ENCODE measurements around the gene RAD18.

RAD18 gene

GRCh38 chr3:8964436-8965370 lies 1.4 kb upstream of the RAD18 start:
- peak; percentile 80 for DNase-seq

- no peak for DNase-seq
Observed at GRCh38 chr3:8962226-8962861, 928 bp downstream of the RAD18 start.

GRCh38 chr3:8959668-8960067 lies 3.6 kb downstream of the RAD18 start:
- no peak for DNase-seq

GRCh38 chr3:8954938-8955763 lies 8.1 kb downstream of the RAD18 start:
- peak; percentile 89 for DNase-seq

- no peak for DNase-seq
Observed at GRCh38 chr3:8953313-8953712, 10.0 kb downstream of the RAD18 start.

GRCh38 chr3:8952130-8952529 lies 11.1 kb downstream of the RAD18 start:
- DNase-seq: no peak

GRCh38 chr3:8945890-8946600 lies 17.2 kb downstream of the RAD18 start:
- DNase-seq: no peak

GRCh38 chr3:8942746-8943488 lies 20.4 kb downstream of the RAD18 start:
- no peak for DNase-seq

- no peak for DNase-seq
Observed at GRCh38 chr3:8942115-8942514, 21.2 kb downstream of the RAD18 start.

GRCh38 chr3:8938021-8938420 lies 25.3 kb downstream of the RAD18 start:
- peak; percentile 58 for DNase-seq

- DNase-seq: peak; percentile 87
Observed at GRCh38 chr3:8937064-8938020, 25.9 kb downstream of the RAD18 start.

- no peak for DNase-seq
Observed at GRCh38 chr3:8932507-8932906, 30.8 kb downstream of the RAD18 start.

- no peak for DNase-seq
Observed at GRCh38 chr3:8931342-8931741, 31.9 kb downstream of the RAD18 start.

- no peak for DNase-seq
Observed at GRCh38 chr3:8929860-8930259, 33.4 kb downstream of the RAD18 start.

- DNase-seq: no peak
Observed at GRCh38 chr3:8914491-8914890, 48.8 kb downstream of the RAD18 start.

GRCh38 chr3:8911781-8912180 lies 51.5 kb downstream of the RAD18 start:
- no peak for DNase-seq

- DNase-seq: no peak
Observed at GRCh38 chr3:8909160-8909559, 54.1 kb downstream of the RAD18 start.

- no peak for DNase-seq
Observed at GRCh38 chr3:8903191-8903590, 60.1 kb downstream of the RAD18 start.

GRCh38 chr3:8900869-8901268 lies 62.4 kb downstream of the RAD18 start:
- DNase-seq: no peak

- DNase-seq: peak; percentile 72
Observed at GRCh38 chr3:8899876-8900460, 63.3 kb downstream of the RAD18 start.

Data from fibroblast of skin of abdomen (primary cell).